DOHH2 (cell line): ENCODE data around the gene ADAMTS13.
"Not testable (repeated sequence)": the region's sequence is repeated elsewhere in the genome, so short reads cannot be mapped to it uniquely, and the experiment has no call there.

Experiments
- H3F3A ChIP-seq: fragments of 200-600 bp; sonication (generic), shearing (Covaris generic); 2 replicates; pipeline ENCODE4 v1.6.0; 2016; ENCODE audit warnings: antibody characterized with exemption, mild to moderate bottlenecking; ENCODE audit not compliant: control insufficient read depth, insufficient read depth
- H3K27ac ChIP-seq: fragments of 200-600 bp; sonication (generic); 2 replicates; pipeline ENCODE4 v1.5.1; 2014; ENCODE audit warnings: low read depth, mild to moderate bottlenecking, low read length, moderate library complexity
- H3K27me3 ChIP-seq: fragments of 200-600 bp; sonication (generic); 2 replicates; pipeline ENCODE4 v1.6.1; 2014; ENCODE audit warnings: mild to moderate bottlenecking, low read length, mixed read lengths; ENCODE audit not compliant: control insufficient read depth
- H3K36me3 ChIP-seq: fragments of 200-600 bp; sonication (generic); 2 replicates; pipeline ENCODE4 v1.6.1; 2014; ENCODE audit warnings: mild to moderate bottlenecking, low read length, moderate library complexity, mixed read lengths; ENCODE audit not compliant: control insufficient read depth
- H3K4me1 ChIP-seq: fragments of 200-600 bp; sonication (generic); 2 replicates; pipeline ENCODE4 v1.6.1; 2014; ENCODE audit warnings: mild to moderate bottlenecking, low read length, mixed read lengths; ENCODE audit not compliant: control insufficient read depth
- H3K4me2 ChIP-seq: fragments of 200-600 bp; sonication (generic); 2 replicates; pipeline ENCODE4 v1.6.0; 2014; ENCODE audit warnings: mild to moderate bottlenecking, low read length, moderate library complexity
- H3K4me3 ChIP-seq: fragments of 200-600 bp; sonication (generic); 2 replicates; pipeline ENCODE4 v1.5.1; 2014; ENCODE audit warnings: mild to moderate bottlenecking, low read length, mixed read lengths
- H3K79me2 ChIP-seq: fragments of 200-600 bp; sonication (generic); 2 replicates; pipeline ENCODE4 v1.6.1; 2014; ENCODE audit warnings: mild to moderate bottlenecking, low read length, mixed read lengths; ENCODE audit not compliant: control insufficient read depth
- H3K9me2 ChIP-seq: fragments of 200-600 bp; sonication (generic); replicated peaks from 2 replicates; pipeline ENCODE4 v1.6.1; 2014; ENCODE audit warnings: mild to moderate bottlenecking, low read length, mixed read lengths; ENCODE audit not compliant: control insufficient read depth
- H3K9me3 ChIP-seq: fragments of 200-600 bp; sonication (generic); 2 replicates; pipeline ENCODE4 v1.6.1; 2014; ENCODE audit warnings: antibody characterized with exemption, low read length, mixed read lengths; ENCODE audit not compliant: control insufficient read depth, insufficient read depth
- H4K20me1 ChIP-seq: fragments of 200-600 bp; sonication (generic); 2 replicates; pipeline ENCODE4 v1.6.0; 2014; ENCODE audit warnings: low read depth, mild to moderate bottlenecking, antibody characterized with exemption, low read length, moderate library complexity; ENCODE audit not compliant: control insufficient read depth, insufficient read depth
- CTCF ChIP-seq: fragments of 200-600 bp; sonication (generic); IDR thresholded peaks from one replicate; pipeline ENCODE4 v1.5.1; 2014; ENCODE audit warnings: antibody characterized with exemption, mild to moderate bottlenecking, low read depth, low read length; ENCODE audit not compliant: poor library complexity, severe bottlenecking
- EZH2phosphoT487 ChIP-seq: fragments of 200-600 bp; sonication (generic); IDR thresholded peaks from 2 replicates; pipeline ENCODE4 v1.6.1; 2017; ENCODE audit warnings: borderline replicate concordance, mild to moderate bottlenecking, antibody characterized with exemption, low read length, moderate library complexity, mixed read lengths

Gene ADAMTS13

GRCh38 chr9:133389025-133389557 is 33.1 kb upstream of the ADAMTS13 start:
- Histone ChIP-seq H3K79me2 (no peaks in the 10 kb centered on the region), H3F3A (no peaks in the 10 kb centered on the region), H3K9me3 (no peaks in the 10 kb centered on the region), H3K4me3 (no peak overlapping the region), H4K20me1 (no peaks in the 10 kb centered on the region), H3K36me3 (no peaks in the 10 kb centered on the region), H3K9me2 (no peaks in the 10 kb centered on the region), H3K27ac (no peak overlapping the region), H3K4me1 (no peaks in the 10 kb centered on the region), H3K27me3 (no peaks in the 10 kb centered on the region), H3K4me2 (no peak overlapping the region)
- TF ChIP-seq CTCF: no peak
- TF ChIP-seq EZH2phosphoT487: no peak

DNA sequence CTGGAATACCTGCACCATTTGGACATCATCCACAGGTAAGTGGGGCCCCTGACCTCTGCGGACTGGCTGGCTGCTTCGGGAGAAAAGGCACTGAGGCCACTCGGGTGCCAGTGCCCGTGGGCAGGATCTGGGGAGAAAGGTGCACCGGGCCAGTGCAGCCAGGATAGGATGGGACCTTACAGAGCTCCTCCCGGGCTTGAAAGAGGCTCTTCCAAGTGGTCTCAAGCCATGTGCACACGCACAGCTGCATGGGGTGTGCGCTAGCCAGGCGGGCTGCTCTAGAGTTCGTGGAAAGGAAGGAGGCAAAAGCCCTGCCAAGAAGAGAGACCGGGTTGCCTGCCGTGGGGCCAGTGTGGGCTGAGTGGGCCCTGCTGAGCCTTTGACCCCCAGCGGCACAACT is 32.6 kb upstream of the ADAMTS13 start:
- Histone ChIP-seq H3K4me2 (no peak overlapping the region), H3K36me3 (no peaks in the 10 kb centered on the region), H3K27me3 (no peaks in the 10 kb centered on the region), H3K9me2 (no peaks in the 10 kb centered on the region), H3K79me2 (no peaks in the 10 kb centered on the region), H4K20me1 (no peaks in the 10 kb centered on the region), H3K4me1 (no peaks in the 10 kb centered on the region), H3F3A (no peaks in the 10 kb centered on the region), H3K4me3 (no peak overlapping the region), H3K27ac (no peak overlapping the region), H3K9me3 (no peaks in the 10 kb centered on the region)
- no peak for TF ChIP-seq CTCF
- no peak for TF ChIP-seq EZH2phosphoT487

DNA sequence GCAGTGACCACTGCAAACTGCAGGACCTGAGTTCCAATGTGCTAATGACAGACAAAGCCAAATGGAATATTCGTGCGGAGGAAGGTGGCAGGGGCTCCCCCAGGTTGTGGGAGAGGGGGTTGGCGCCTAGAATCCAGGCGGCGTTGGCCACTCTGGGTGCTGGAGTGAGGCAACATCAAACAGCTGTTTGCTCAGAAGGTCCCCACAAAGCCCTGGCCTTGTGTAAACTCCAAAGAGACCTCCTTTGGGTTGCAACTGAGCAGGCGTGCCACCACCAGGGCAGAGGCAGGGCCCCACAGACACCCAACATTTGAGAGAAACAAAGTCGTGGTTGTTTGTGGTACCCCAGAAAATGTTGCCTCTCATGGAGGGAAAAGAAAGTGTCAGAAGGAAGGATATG is 31.5 kb upstream of the ADAMTS13 start:
- H3F3A ChIP-seq: no peaks in the 10 kb centered on the region
- H3K4me3 ChIP-seq: no peak overlapping the region
- TF ChIP-seq CTCF (no peak), EZH2phosphoT487 (no peak)
- no peaks in the 10 kb centered on the region for H3K4me1 ChIP-seq
- H3K4me2 ChIP-seq: no peak overlapping the region
- no peaks in the 10 kb centered on the region for H3K36me3 ChIP-seq
- H3K9me2 ChIP-seq: no peaks in the 10 kb centered on the region
- H4K20me1 ChIP-seq: no peaks in the 10 kb centered on the region
- H3K9me3 ChIP-seq: no peaks in the 10 kb centered on the region
- H3K79me2 ChIP-seq: no peaks in the 10 kb centered on the region
- H3K27ac ChIP-seq: no peak overlapping the region
- H3K27me3 ChIP-seq: no peaks in the 10 kb centered on the region

DNA sequence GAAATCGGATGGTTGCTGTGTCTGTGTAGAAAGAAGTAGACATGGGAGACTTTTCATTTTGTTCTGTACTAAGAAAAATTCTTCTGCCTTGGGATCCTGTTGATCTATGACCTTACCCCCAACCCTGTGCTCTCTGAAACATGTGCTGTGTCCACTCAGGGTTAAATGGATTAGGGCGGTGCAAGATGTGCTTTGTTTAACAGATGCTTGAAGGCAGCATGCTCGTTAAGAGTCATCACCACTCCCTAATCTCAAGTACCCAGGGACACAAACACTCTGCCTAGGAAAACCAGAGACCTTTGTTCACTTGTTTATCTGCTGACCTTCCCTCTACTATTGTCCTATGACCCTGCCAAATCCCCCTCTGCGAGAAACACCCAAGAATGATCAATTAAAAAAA is 30.7 kb upstream of the ADAMTS13 start:
- not testable (repeated sequence) for H3K4me1 ChIP-seq, H3K79me2 ChIP-seq, H3K9me3 ChIP-seq, H3K4me2 ChIP-seq, H3K27ac ChIP-seq, H3F3A ChIP-seq, H4K20me1 ChIP-seq, H3K36me3 ChIP-seq, H3K4me3 ChIP-seq, H3K27me3 ChIP-seq, H3K9me2 ChIP-seq

DNA sequence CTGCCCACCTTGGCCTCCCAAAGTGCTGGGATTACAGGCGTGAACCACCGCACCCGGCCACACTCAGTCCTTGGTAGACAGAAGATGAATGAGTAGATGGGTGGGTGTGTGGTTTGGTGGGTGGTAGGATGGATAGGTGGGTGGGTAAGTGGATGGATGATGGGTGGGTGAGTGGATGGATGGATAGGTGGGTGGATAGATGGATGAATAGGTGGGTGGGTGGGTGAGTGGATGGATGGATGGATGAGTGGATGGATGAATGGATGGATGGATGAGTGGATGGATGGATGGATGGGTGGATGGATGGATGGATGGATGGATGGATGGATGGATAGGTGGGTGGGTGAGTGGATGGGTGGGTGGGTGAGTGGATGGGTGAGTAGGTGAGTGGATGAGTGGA is 29.9 kb upstream of the ADAMTS13 start:
- not testable (repeated sequence) for H3K4me1 ChIP-seq

More for the DNA sequence above, 29.9 kb upstream of the ADAMTS13 start:
- not testable (repeated sequence) for H3K4me3 ChIP-seq, H3K36me3 ChIP-seq, H3K4me2 ChIP-seq, H3K9me3 ChIP-seq, H3K9me2 ChIP-seq, H4K20me1 ChIP-seq, H3K79me2 ChIP-seq, H3K27me3 ChIP-seq, H3F3A ChIP-seq, H3K27ac ChIP-seq
